ENCODE measurements around the gene RBM19.

Gene RBM19

GRCh38 chr12:113959096-113959495, 7.0 kb downstream of the RBM19 start:
- no peak for DNase-seq

- no peak for DNase-seq
These were observed 8.0 kb downstream of the RBM19 start for GRCh38 chr12:113958108-113958507.

- no peak for DNase-seq
These were observed 8.5 kb downstream of the RBM19 start for GRCh38 chr12:113957627-113958026.

GRCh38 chr12:113955109-113955970, 10.8 kb downstream of the RBM19 start:
- DNase-seq: no peak

GRCh38 chr12:113954547-113954946, 11.6 kb downstream of the RBM19 start:
- DNase-seq: no peak

GRCh38 chr12:113950873-113951272, 15.3 kb downstream of the RBM19 start:
- DNase-seq: no peak

GRCh38 chr12:113949321-113950305, 16.5 kb downstream of the RBM19 start:
- DNase-seq: no peak

GRCh38 chr12:113948151-113948914, 17.8 kb downstream of the RBM19 start:
- DNase-seq: no peak

- DNase-seq: no peak
These were observed 19.9 kb downstream of the RBM19 start for GRCh38 chr12:113946175-113946574.

- DNase-seq: no peak
These were observed 20.7 kb downstream of the RBM19 start for GRCh38 chr12:113945174-113946173.

- DNase-seq: no peak
These were observed 23.9 kb downstream of the RBM19 start for GRCh38 chr12:113942209-113942608.

GRCh38 chr12:113941208-113941486, 25.0 kb downstream of the RBM19 start:
- no peak for DNase-seq

- DNase-seq: no peak
These were observed 25.5 kb downstream of the RBM19 start for GRCh38 chr12:113940357-113941207.

- no peak for DNase-seq
These were observed 26.3 kb downstream of the RBM19 start for GRCh38 chr12:113939867-113940266.

- DNase-seq: no peak
These were observed 27.7 kb downstream of the RBM19 start for GRCh38 chr12:113938471-113938870.

GRCh38 chr12:113936460-113936859, 29.7 kb downstream of the RBM19 start:
- peak in 1 of 56 donors; percentile 3 for DNase-seq

- no peak for DNase-seq
These were observed 30.7 kb downstream of the RBM19 start for GRCh38 chr12:113935459-113935858.

GRCh38 chr12:113934946-113935345, 31.2 kb downstream of the RBM19 start:
- DNase-seq: no peak
